ENCODE results near the gene RETNLB.

Gene RETNLB

DNA sequence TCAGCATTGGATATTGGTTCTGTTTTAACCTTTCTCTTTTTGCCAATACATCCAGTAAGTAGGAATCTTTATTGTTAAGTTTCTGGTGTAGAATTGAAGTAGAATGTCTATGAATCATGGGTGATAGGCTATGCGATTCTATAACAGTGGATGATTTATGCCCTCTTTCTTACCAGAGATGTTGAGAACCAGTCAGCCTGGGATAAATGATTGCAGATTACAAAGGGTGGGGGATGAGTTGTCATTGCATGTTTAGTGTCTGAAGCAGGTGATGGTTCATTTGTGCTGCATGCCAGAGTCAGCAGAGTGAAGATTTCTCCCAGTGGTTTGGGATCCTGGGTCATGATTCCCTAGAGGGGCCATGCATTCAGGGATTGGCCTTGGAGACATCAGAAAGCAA, 14.3 kb downstream of the RETNLB start:
- Histone ChIP-seq H3K27ac (no peak overlapping the region), H3K27me3 (no peaks in the 10 kb centered on the region), H3K4me1 (ENCODE audit: control insufficient read depth in 1 of 2, insufficient read depth in 1 of 2, low read depth in 1 of 2, low read length in 1 of 2) (no peaks in the 10 kb centered on the region), H3K4me3 (ENCODE audit: low read depth in 1 of 2, low read length in 1 of 2) (no peak overlapping the region), H3K36me3 (no peaks in the 10 kb centered on the region), H3K9me3 (no peaks in the 10 kb centered on the region)
- TF ChIP-seq CTCF (IDR thresholded peaks at IDR 0.05) = no peak

- Histone ChIP-seq H3K4me1 (ENCODE audit: control insufficient read depth in 1 of 2, insufficient read depth in 1 of 2, low read depth in 1 of 2, low read length in 1 of 2) (no peaks in the 10 kb centered on the region), H3K27me3 (no peaks in the 10 kb centered on the region)
- no peak for TF ChIP-seq CTCF (IDR thresholded peaks at IDR 0.05)
These were observed 20.4 kb downstream of the RETNLB start for GRCh38 chr3:108736821-108737220.

GRCh38 chr3:108728934-108729333, 28.3 kb downstream of the RETNLB start:
- no peak overlapping the region for H3K27ac ChIP-seq
- no peak for TF ChIP-seq CTCF (IDR thresholded peaks at IDR 0.05)
- H3K36me3 ChIP-seq = no peaks in the 10 kb centered on the region
- H3K4me1 ChIP-seq (ENCODE audit: control insufficient read depth in 1 of 2, insufficient read depth in 1 of 2, low read depth in 1 of 2, low read length in 1 of 2) = no peaks in the 10 kb centered on the region
- no peaks in the 10 kb centered on the region for H3K27me3 ChIP-seq
- H3K9me3 ChIP-seq = no peaks in the 10 kb centered on the region
- no peak overlapping the region for H3K4me3 ChIP-seq (ENCODE audit: low read depth in 1 of 2, low read length in 1 of 2)

More at GRCh38 chr3:108736821-108737220, 20.4 kb downstream of the RETNLB start:
- Histone ChIP-seq H3K9me3 (no peaks in the 10 kb centered on the region), H3K36me3 (no peaks in the 10 kb centered on the region), H3K27ac (no peak overlapping the region), H3K4me3 (ENCODE audit: low read depth in 1 of 2, low read length in 1 of 2) (no peak overlapping the region)

DNA sequence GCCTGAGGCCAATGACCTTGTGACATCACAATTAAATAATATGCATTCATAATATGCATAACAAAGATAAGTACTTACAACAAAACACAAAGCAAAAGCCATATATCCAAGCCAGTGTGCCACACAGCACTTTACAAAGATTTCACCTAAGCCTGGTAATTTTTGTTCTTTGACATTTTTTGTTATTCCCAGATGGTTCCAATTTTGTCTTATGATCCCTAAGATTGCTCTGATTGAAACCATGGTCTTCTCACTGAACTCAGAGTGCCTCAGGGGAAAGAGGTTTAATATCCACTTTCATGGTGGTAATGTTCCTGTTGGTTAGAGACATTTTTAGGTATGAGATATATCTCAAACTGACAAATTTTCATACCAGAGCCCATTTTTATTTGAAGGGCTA, 29.1 kb downstream of the RETNLB start:
- no peak overlapping the region for H3K27ac ChIP-seq
- H3K4me1 ChIP-seq (ENCODE audit: control insufficient read depth in 1 of 2, insufficient read depth in 1 of 2, low read depth in 1 of 2, low read length in 1 of 2) = no peaks in the 10 kb centered on the region
- TF ChIP-seq CTCF (IDR thresholded peaks at IDR 0.05) = no peak
- H3K36me3 ChIP-seq = no peaks in the 10 kb centered on the region
- H3K9me3 ChIP-seq = no peaks in the 10 kb centered on the region
- H3K4me3 ChIP-seq (ENCODE audit: low read depth in 1 of 2, low read length in 1 of 2) = no peak overlapping the region
- H3K27me3 ChIP-seq = no peaks in the 10 kb centered on the region

DNA sequence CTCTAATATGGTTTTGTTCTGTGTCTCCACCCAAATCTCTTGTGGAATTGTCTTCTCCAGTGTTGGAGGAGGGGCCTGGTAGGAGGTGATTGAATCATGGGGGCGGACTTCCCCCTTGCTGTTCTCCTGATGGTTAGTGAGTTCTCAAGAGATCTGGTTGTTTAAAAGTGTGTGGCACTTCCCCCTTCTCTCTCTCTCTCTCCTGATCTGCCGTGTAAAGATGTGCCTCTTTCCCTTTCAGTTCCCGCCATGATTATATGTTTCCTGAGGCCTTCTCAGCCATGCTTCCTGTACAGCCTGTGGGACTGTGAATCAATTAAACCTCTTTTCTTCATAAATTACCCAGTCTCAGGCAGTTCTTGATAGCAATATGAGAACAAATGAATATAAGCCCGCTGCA, 33.1 kb downstream of the RETNLB start:
- no peaks in the 10 kb centered on the region for H3K27me3 ChIP-seq
- no peaks in the 10 kb centered on the region for H3K9me3 ChIP-seq
- H3K4me3 ChIP-seq (ENCODE audit: low read depth in 1 of 2, low read length in 1 of 2) = no peak overlapping the region
- no peaks in the 10 kb centered on the region for H3K4me1 ChIP-seq (ENCODE audit: control insufficient read depth in 1 of 2, insufficient read depth in 1 of 2, low read depth in 1 of 2, low read length in 1 of 2)
- TF ChIP-seq CTCF (IDR thresholded peaks at IDR 0.05) = no peak
- no peak overlapping the region for H3K27ac ChIP-seq
- no peaks in the 10 kb centered on the region for H3K36me3 ChIP-seq

GRCh38 chr3:108722724-108723123, 34.5 kb downstream of the RETNLB start:
- H3K4me1 ChIP-seq (ENCODE audit: control insufficient read depth in 1 of 2, insufficient read depth in 1 of 2, low read depth in 1 of 2, low read length in 1 of 2) = no peaks in the 10 kb centered on the region
- no peaks in the 10 kb centered on the region for H3K36me3 ChIP-seq
- no peak overlapping the region for H3K4me3 ChIP-seq (ENCODE audit: low read depth in 1 of 2, low read length in 1 of 2)
- no peak overlapping the region for H3K27ac ChIP-seq
- H3K27me3 ChIP-seq = no peaks in the 10 kb centered on the region
- H3K9me3 ChIP-seq = no peaks in the 10 kb centered on the region
- TF ChIP-seq CTCF (IDR thresholded peaks at IDR 0.05) = no peak

Data from neutrophil (primary cell).